Measurements from ENCODE around the gene CXXC5. TPM values are rescaled to one million over a fixed set of nuclear protein-coding genes. Genes with fewer than 3 reads are reported as not detected.
"Not testable (repeated sequence)": the region's sequence is repeated elsewhere in the genome, so short reads cannot be mapped to it uniquely, and the experiment has no call there.

The CXXC5 gene
- total RNA-seq, result 33.0 TPM
- long read RNA-seq, transcript CXXC5-201 (3 exons, 2,658 nt), result minor isoform, 14 of 71 reads
- long read RNA-seq, transcript CXXC5-211 (3 exons, 1,892 nt), result major isoform, 26 of 71 reads
- long read RNA-seq, partial matches to known transcripts, result 20 of 71 reads
- long read RNA-seq, other reads (novel, unspliced or antisense), result 11 of 71 reads

DNA sequence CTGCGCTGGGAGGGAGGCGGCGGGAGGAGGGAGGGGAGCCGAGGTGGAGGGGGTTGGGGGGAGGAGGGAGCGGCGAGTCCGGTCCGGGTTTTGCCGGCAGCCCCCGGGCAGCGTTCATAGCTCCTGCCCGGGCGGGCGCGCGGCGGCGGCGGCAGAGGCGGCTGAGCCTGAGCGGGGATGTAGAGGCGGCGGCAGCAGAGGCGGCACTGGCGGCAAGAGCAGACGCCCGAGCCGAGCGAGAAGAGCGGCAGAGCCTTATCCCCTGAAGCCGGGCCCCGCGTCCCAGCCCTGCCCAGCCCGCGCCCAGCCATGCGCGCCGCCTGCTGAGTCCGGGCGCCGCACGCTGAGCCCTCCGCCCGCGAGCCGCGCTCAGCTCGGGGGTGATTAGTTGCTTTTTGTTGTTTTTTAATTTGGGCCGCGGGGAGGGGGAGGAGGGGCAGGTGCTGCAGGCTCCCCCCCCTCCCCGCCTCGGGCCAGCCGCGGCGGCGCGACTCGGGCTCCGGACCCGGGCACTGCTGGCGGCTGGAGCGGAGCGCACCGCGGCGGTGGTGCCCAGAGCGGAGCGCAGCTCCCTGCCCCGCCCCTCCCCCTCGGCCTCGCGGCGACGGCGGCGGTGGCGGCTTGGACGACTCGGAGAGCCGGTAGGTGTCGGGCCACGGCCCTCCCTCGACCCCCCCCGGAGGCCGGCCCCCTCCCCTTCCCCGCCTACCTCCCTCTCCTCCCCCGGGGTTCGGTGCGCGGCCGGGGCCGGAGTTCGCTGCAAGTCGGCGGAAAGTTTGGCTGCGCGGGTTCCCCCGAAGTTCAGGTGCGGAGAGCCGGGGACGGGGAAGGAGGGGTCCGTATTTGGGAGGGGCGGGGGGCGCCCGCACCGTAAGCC, at the start of gene CXXC5:
CXXC5 (plus strand) TSS at position 145 of the 877 bp plus-strand sequence. CDS start 32,175 bp downstream, outside the sequence.
- no peak for DNase-seq (ENCODE audit: low spot score)

DNA sequence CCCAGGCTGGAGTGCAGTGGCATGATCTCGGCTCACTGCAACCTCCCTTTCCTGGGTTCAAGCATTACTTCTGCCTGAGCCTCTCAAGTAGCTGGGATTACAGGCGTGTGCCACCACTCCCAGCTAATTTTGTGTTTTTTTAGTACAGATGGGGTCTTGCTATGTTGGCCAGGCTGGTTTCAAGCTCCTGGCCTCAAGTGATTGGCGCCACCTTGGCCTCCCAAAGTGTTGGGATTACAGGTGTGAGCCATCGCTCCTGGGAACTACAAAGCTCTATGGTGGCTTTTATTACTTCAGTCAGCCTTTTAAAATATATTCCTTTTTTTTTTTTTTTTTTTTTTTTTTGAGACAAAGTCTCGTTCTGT, 49.6 kb upstream of the CXXC5 start:
- not testable (repeated sequence) for DNase-seq (ENCODE audit: low spot score)

DNA sequence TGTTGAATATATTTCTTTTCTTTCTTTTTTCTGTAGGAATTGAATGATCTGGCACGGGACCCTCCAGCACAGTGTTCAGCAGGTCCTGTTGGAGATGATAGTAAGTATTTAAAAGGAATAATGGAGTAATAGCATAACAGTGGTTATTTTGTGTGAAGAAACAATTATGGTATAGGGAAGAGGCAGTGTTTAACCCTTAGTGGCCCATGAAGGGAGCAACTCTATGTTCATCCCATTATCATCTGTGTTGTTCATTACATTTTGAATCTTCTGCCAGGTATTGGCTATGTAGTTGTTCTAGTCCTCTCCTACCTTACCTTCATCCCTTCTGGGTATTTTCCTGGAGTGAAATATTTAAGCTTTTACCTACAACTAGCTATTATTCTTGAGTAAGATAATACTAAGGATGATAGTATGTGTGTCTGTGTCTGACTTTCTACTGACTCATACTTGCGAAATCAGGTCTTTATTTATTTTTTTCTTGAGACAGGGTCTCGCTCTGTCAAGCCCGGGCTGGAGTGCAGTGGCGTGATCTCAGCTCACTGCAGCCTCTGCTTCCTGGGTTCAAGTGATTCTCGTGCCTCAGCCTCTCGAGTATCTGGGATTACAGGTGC, 47.7 kb upstream of the CXXC5 start:
- no peak for DNase-seq (ENCODE audit: low spot score)

DNA sequence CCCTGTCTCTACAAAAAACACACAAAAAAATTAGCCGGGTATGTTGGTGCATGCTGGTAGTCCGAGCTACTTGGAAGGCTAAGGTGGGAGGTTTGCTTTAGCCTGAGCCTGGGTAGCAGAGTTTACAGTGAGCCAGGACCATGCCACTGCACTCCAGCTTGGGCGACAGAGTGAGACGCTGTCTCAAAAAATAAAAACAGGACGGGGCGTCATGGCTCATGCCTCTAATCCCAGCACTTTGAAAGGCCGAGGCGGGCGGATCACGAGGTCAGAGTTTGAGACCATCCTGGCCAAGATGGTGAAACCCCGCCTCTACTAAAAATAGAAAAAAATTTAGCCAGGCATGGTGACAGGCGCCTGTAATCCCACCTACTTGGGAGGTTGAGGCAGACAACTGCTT, 46.7 kb upstream of the CXXC5 start:
- DNase-seq (ENCODE audit: low spot score), result peak; percentile 9

DNA sequence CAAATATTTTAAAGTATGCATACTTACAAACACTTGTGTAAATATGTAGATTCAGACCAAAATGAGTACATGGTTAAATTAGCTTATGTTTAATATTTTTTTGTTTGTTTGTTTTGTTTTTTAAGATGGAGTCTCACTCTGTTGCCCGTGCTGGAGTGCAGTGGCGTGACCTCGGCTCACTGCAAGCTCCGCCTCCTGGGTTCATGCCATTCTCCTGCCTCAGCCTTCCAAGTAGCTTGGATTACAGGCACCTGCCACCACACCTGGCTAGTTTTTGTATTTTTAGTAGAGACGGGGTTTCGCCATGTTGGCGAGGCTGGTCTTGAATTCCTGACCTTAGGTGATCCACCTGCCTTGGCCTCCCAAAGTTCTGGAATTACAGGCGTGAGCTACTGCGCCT, 46.2 kb upstream of the CXXC5 start:
- DNase-seq (ENCODE audit: low spot score), result peak; percentile 18

DNA sequence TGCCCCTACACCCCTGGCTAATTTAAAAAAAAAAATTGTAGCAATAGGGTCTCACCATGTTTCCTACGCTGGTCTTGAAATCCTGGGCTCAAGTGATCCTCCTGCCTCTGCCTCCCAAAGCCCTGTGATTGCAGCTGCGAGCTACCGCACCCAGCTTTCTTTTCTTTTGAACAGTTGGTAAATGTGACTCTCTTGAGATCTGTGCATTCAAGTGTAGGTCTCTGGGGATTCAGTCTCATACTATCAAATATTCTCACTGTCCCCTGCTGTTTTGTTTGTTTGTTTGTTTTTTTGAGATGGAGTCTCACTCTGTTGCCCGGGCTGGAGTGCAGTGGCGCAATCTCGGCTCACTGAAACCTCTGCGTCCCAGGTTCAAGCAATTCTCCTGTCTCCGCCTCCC, 42.3 kb upstream of the CXXC5 start:
- peak; percentile 24 for DNase-seq (ENCODE audit: low spot score)

DNA sequence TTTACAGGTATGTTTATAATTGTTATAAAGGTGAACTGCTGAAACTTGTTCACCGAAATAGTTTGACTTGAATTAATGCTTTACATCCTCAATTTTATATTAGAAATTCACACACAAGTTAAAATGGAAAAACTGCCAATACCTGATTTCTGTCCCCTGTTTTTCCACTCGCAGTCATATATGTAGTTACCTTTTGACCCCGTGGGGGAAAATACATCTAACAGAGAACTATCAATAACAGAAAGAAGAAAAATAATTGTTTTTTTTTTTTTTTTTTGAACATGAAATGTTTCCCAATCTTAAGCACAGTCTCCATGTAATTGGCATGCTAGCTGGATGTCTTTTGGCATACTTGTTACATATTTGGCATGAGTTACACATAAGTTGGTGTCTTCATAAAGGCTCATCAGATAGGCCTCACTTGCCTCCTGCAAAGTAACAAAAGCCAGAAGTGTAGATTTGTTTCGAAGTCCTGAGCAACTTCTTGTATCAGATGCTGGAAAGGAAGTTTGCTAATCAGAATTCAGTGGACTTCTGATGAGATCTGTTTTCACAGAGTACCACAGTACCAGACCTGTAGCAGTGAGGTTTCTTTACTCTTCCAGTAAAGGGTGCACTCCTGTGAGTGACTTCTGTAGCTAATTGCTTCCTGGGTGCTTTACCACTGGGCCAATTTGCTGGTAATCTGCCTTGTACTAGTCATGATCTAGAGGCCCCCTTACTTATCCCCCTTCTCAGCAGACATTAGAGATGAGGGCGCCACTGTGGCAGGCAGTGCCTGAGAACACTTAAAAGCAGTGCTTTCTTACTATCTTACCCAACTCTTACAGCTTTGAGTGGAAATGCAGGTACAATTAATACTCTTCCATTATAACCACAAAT, 36.2 kb upstream of the CXXC5 start:
- DNase-seq (ENCODE audit: low spot score), result peak; percentile 51

DNA sequence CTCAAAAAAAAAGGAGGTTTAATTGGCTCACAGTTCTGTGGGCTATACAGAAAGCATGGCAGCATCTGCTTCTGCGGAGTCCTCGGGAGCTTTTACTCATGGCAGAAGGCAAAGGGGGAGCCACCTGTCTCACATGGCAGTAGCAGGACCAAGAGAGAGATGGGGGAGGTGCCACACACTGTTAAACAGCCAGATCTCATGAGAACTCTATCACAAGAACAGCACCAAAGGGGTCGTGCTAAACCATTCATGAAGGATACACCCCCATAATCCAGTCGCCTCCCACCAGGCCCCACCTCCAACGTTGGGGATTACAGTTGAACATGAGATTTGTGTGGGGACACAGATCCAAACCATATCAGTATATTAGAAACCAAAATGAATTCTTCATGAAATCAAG, 28.3 kb upstream of the CXXC5 start:
- DNase-seq (ENCODE audit: low spot score), result peak; percentile 77

DNA sequence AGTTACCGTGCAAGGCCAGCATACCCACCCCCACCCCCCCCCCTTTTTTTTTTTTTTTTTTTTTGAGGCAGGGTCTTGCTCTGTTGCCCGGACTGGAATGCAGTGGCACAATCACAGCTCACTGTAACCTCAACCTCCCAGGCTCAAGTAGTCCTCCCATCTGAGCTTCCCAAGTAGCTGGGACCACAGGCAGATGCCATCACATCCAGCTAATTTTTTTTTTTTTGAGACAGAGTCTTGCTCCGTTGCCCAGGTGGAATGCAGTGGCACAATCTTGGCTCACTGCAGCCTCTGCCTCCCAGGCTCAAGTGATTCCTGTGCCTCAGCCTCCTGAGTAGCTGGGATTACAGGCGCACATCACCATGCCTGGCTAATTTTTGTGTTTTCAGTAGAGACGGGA, 22.8 kb upstream of the CXXC5 start:
- DNase-seq (ENCODE audit: low spot score), result peak; percentile 18

DNA sequence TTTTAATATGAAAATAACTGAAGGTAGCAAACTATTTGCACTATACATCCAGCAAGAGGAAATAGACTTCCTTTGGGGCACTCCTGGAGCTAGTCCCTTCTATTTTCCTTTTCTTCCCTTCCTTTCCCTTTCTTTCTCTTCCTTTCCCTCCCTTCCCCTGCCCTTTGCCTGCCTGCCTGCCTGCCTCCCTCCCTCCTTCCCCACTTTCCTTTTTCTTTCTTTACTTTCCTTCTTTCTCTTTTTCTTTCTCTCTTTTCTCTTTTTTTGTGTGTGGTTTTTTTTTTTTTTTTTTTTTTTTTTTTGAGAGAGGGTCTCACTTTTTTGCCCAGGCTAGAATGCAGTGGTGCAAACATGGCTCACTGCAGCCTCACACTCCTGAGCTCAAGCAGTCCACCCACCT, 17.3 kb upstream of the CXXC5 start:
- no peak for DNase-seq (ENCODE audit: low spot score)

DNA sequence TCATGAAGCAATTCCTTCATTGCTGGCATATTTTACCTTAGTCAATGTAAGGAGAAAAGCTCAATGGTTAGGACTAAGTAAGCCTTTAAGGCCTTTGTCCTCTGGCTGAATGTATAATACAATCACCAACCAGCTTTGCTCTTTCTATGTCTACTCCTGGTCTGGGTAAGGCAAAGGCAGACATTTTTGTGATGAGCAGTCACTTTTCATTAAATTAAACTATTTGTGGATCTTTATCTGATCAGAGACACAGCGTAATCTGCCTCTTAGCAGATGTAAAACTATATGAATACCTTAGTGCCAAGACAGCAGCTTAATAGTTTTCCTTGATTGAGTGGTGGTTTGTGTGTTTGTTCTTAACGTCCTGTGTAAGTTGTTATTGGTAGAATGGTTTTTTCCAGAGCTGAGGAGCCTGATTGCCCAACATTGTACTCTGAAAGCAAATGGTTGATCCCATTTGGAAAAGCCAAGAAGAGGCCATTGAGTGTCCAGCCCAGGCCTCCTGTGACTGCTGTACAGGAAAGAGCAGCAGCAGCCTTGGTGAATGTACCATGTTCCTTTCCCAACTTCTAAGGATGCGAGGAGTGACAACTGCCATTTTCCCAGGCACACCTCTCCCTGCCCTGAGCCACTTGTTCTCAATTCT, 16.5 kb upstream of the CXXC5 start:
- DNase-seq (ENCODE audit: low spot score), result peak; percentile 18

DNA sequence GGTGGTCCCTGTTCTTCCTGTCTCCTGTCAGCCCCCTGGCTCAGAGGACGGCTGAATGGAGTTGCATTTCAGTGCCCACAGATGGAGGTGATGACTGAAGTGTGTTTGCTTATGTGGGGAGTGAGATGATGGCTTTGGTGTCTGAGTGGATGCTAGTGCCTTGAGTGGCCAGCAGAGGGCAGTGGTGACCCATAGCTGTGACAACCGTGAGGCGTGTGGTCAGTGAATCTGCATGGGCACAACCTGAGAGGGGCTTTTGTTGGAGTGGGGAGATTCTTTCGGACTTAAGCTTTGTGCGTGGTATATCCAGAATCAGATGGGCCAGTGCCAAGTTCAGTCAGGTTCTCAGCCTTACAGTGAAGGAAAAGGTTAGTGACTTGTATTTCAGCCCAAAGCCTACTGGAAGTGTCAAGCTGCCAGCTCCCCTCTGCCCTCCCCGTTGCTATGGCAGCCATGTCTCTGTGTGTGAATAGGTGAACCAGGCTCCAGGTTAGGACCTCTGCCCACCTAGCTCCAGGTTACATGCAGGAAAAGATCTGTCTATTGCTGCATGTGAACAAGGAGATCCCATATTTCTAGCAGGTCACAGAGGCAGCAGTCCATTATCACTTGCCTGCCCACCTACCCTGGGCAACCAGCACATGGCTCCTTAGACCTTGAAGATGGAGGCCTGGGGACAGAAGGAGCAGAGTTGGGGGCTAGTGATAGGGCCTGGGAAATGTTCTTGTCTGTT, 14.7 kb upstream of the CXXC5 start:
- DNase-seq (ENCODE audit: low spot score), result peak; percentile 90

DNA sequence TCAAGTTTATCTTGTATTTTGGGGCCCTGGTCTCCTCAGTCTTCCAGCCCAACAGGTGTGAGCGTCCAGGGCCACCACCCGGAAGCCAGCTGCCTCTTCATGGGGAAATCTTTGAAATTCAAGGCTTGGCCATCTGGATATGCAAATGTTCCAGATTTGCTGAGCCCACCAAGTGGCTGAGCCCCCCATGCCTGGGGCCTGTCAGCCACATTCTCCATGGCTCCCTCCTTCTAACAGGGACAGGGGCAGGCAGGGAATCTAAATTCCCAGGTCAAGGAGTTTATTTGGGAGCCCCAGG, 14.2 kb upstream of the CXXC5 start:
- no peak for DNase-seq (ENCODE audit: low spot score)

DNA sequence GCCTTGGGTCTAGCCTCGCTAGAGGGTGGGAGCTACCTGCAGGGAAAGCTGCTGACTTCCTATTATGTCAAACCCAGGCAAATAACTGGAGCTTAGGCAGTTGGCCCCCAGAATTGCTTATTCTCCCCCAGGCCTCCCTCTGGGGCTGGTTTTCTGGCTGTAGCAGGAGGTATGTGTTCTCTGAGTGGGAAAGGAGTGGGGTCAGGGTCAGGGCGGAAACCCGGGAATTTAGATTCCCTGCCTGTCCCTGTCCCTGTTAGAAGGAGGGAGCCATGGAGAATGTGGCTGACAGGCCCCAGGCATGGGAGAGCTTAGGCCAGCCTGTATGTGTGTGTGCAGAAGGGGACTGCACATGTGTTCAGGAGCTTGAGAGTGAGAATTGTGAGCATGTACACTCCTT, 13.6 kb upstream of the CXXC5 start:
- peak; percentile 41 for DNase-seq (ENCODE audit: low spot score)

DNA sequence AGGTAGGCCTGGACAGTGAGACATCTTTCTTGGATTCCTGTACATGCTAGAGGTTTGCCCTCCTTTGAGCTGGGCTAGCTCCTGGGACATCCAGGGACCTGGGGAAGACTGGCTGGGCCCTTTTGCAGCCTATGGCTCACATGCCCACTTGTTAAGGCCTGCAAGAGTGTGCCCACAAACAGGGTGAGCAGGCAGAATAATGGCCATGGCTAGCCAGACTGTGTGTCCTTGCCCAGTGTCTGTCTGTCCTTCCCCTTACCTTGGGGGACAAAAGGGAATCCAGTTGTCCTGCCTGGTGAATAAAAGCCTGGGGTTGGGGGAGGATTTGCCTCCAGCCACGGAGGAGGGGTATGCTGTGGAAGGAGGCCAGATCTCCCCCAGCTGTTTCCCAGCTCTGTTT, 13.0 kb upstream of the CXXC5 start:
- peak; percentile 76 for DNase-seq (ENCODE audit: low spot score)

DNA sequence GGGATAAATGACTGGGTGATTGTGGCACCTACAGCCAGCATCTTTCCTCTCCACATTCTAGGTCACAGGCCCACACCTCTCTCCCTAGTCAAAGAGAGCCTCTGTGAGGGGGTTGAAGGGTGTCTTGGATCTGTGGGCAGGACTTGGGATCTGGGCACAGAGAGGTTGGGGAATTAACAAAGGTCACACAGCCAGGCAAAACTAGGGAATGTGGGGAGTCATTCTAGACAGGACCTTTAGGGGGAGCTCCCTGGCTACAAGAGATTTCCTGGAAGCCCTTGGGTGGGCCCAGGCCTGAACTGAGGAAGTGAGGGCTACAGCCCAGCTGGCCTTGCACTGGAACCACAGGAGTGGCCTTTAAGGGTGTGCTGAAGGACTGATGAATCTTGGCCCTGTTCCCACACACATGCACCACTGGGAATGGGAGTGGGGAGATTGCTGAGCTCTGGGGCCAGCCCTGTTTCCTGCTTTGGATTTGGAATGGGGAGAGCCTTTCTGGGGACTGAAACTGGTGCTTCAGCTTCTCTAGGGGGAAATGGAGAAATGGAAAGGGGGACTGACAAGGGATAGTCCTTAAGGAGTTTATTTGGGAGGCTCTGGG, 12.4 kb upstream of the CXXC5 start:
- DNase-seq (ENCODE audit: low spot score), result peak; percentile 91

DNA sequence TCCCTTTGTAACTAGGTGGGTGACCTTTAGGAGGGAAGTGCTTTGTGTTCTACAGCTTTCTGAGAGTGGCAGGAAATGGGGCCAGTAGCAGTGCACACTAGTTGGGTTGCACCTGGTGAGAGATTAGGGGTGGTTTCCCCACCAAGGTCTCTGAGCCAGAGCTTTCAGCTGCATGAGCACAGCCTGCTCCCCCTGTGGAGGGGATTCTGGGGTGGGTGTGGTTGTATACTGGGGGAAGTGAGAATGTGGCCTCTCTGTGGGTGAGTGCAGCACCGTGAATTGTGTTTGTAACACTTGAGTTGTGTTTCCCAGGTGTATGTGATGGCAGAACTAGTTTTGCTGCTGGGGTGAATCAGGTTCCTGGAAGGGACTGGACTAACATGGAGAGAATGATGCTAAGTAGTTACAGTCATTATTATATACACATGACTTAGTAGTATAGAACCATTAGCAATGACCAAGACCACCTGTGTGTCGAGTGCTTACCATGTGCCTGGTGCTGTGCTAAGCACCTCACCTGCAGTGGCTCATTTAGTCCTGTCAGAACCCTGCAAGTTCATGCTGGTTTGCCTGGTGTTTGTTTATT, 11.8 kb upstream of the CXXC5 start:
- peak; percentile 84 for DNase-seq (ENCODE audit: low spot score)

DNA sequence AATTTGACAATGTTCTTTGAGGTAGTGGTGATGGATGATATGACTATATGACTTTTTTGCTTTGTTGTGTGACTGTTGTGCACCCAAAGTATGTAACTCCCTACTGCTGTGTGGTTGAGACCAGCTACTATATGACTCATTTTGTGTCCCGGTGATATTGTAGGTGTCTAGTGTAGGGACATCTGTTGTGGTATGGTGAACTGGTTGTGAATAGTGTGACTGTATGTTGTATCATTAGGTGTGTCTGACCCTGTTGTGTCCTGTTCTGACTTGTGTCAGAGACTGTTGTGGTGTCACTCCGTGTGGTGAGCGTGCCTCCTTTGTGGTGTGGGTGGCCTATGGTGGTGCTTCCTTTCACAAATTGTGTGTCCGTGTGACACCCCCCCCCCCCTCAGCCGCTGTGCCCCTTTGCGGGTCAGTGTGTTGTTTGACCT, 11.2 kb upstream of the CXXC5 start:
- no peak for DNase-seq (ENCODE audit: low spot score)

DNA sequence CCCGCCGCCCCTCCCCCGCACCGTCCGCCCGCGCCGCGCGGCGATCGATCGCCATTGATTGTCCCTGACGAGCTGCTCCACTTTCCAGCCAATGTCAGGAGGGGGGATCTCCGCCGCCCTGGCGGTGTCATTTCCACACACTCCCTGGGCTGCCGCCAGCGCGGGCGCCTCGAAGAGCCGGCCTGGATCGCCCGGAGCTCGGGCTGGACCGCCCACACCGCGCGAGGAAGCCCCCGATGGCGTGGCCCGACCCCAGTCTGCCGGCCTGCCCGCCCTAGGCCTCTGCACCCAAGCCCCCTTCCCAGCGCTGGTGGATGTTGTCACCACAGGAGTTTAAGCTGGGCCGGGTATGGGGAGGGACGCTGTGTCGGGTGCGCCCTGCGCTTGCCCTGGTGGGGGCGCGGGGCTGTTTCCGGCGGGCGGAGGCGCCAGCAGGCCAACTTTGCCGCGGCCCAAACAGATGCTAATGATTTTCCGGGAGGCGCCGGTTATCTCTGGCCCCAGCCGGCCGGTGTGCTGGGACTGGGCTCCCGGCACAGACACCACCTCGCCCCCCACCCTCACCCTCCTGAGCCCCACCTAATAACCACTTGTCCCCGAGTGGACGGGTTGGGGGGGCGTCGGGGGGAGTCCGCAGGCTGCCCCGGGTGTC, 10.6 kb upstream of the CXXC5 start:
- DNase-seq (ENCODE audit: low spot score), result peak; percentile 95

All from mesenteric fat pad (tissue), 1 donor.